SK-N-SH treated with all-trans-retinoic acid at 6 μM for 48 hours (cell line): ENCODE data around the gene DENND4C.

Source experiments
- ATAC-seq: fragments of 200-7000 bp; cut with Tn5 transposase; 3 replicates; pipeline ENCODE4 v1.9.1; 2020; ENCODE audit warnings: mild to moderate bottlenecking, moderate library complexity
- ARNTL ChIP-seq: fragments of 450-650 bp; formaldehyde crosslinking; IDR thresholded peaks from 2 replicates; pipeline ENCODE4 v1.5.0; 2020; ENCODE audit warnings: low read depth, mild to moderate bottlenecking, moderate library complexity, borderline replicate concordance
- BACH2 ChIP-seq: fragments of 250-450 bp; sonication (Bioruptor Pico); IDR thresholded peaks from 2 replicates; pipeline ENCODE4 v1.9.0; 2021; ENCODE audit warnings: mild to moderate bottlenecking, borderline replicate concordance
- CREB5 ChIP-seq: fragments of 250-450 bp; sonication (Bioruptor Pico); IDR thresholded peaks from 2 replicates; pipeline ENCODE4 v1.5.1; 2020; ENCODE audit warnings: low read depth, mild to moderate bottlenecking, moderate library complexity
- CSDC2 ChIP-seq: fragments of 250-450 bp; sonication (Bioruptor Pico); IDR thresholded peaks from 2 replicates; pipeline ENCODE4 v1.5.0; 2020; ENCODE audit warnings: mild to moderate bottlenecking, moderate library complexity
- CSRNP3 ChIP-seq: fragments of 250-450 bp; sonication (Bioruptor Pico); IDR thresholded peaks from 2 replicates; pipeline ENCODE4 v1.5.1; 2021; ENCODE audit warnings: mild to moderate bottlenecking, moderate library complexity
- GLIS3 ChIP-seq: fragments of 250-450 bp; sonication (Bioruptor Pico); IDR thresholded peaks from 2 replicates; pipeline ENCODE4 v1.5.0; 2020; ENCODE audit warnings: mild to moderate bottlenecking, moderate library complexity
- ISL1 ChIP-seq: fragments of 250-450 bp; sonication (Bioruptor Pico); IDR thresholded peaks from 2 replicates; pipeline ENCODE4 v2.1.2; 2022; ENCODE audit warnings: mild to moderate bottlenecking, moderate library complexity
- OSR1 ChIP-seq: fragments of 250-450 bp; sonication (Bioruptor Pico); IDR thresholded peaks from 2 replicates; pipeline ENCODE4 v1.8.0; 2022; ENCODE audit warnings: moderate library complexity, mild to moderate bottlenecking, inconsistent platforms
- PPARA ChIP-seq: fragments of 250-450 bp; sonication (Bioruptor Pico); IDR thresholded peaks from 2 replicates; pipeline ENCODE4 v1.5.0; 2020; ENCODE audit warnings: mild to moderate bottlenecking, borderline replicate concordance
- RARB ChIP-seq: fragments of 250-450 bp; sonication (Bioruptor Pico); IDR thresholded peaks from 2 replicates; pipeline ENCODE4 v1.8.0; 2021; ENCODE audit warnings: mild to moderate bottlenecking, moderate library complexity
- SNAI2 ChIP-seq: fragments of 250-450 bp; sonication (Bioruptor Pico); IDR thresholded peaks from 2 replicates; pipeline ENCODE4 v1.5.0; 2020; ENCODE audit warnings: mild to moderate bottlenecking, moderate library complexity
- TCF4 ChIP-seq: fragments of 250-450 bp; sonication (Bioruptor Pico); IDR thresholded peaks from 2 replicates; pipeline ENCODE4 v1.8.0; 2021; ENCODE audit warnings: mild to moderate bottlenecking, moderate library complexity, borderline replicate concordance
- TOX ChIP-seq: fragments of 250-450 bp; sonication (Bioruptor Pico); IDR thresholded peaks from 2 replicates; pipeline ENCODE4 v1.8.0; 2021; ENCODE audit warnings: mild to moderate bottlenecking, moderate library complexity, borderline replicate concordance
- TSHZ2 ChIP-seq: fragments of 250-450 bp; sonication (Bioruptor Pico); IDR thresholded peaks from 2 replicates; pipeline ENCODE4 v1.5.0; 2020; ENCODE audit warnings: mild to moderate bottlenecking, moderate library complexity
- ZFP3 ChIP-seq: fragments of 250-450 bp; sonication (Bioruptor Pico); IDR thresholded peaks from 2 replicates; pipeline ENCODE4 v1.5.0; 2020; ENCODE audit warnings: mild to moderate bottlenecking, moderate library complexity
- ZFP30 ChIP-seq: fragments of 450-650 bp; formaldehyde crosslinking; IDR thresholded peaks from 2 replicates; pipeline ENCODE4 v1.5.0; 2022; ENCODE audit warnings: mild to moderate bottlenecking, moderate library complexity
- ZNF565 ChIP-seq: fragments of 450-650 bp; formaldehyde crosslinking; conservative IDR thresholded peaks from 2 replicates; pipeline ENCODE4 v1.5.0; 2020; ENCODE audit warnings: low read depth, mild to moderate bottlenecking, moderate library complexity
- ZNF70 ChIP-seq: fragments of 450-650 bp; formaldehyde crosslinking; IDR thresholded peaks from 2 replicates; pipeline ENCODE4 v1.5.0; 2020; ENCODE audit warnings: mild to moderate bottlenecking, moderate library complexity
- ZNF8 ChIP-seq: fragments of 450-650 bp; formaldehyde crosslinking; IDR thresholded peaks from 2 replicates; pipeline ENCODE4 v1.5.0; 2020; ENCODE audit warnings: mild to moderate bottlenecking, moderate library complexity
- TF ChIP-seq, protein P1 (sequence below): fragments of 250-450 bp; sonication (Bioruptor Pico); IDR thresholded peaks from 2 replicates; pipeline ENCODE4 v1.8.0; 2020; ENCODE audit warnings: mild to moderate bottlenecking, moderate library complexity, borderline replicate concordance
- TF ChIP-seq, protein P2 (sequence below): fragments of 250-450 bp; sonication (Bioruptor Pico); IDR thresholded peaks from 2 replicates; pipeline ENCODE4 v1.8.0; 2021; ENCODE audit warnings: low read depth, mild to moderate bottlenecking, moderate library complexity, borderline replicate concordance

The DENND4C gene

GRCh38 chr9:19284729-19285128 is 54.2 kb downstream of the DENND4C start:
- no peak for ATAC-seq
- TF ChIP-seq ISL1 (CRISPR knock-in tag) = no peak
- no peak for TF ChIP-seq ZNF8 (CRISPR knock-in tag)
- TF ChIP-seq, protein P1, sequence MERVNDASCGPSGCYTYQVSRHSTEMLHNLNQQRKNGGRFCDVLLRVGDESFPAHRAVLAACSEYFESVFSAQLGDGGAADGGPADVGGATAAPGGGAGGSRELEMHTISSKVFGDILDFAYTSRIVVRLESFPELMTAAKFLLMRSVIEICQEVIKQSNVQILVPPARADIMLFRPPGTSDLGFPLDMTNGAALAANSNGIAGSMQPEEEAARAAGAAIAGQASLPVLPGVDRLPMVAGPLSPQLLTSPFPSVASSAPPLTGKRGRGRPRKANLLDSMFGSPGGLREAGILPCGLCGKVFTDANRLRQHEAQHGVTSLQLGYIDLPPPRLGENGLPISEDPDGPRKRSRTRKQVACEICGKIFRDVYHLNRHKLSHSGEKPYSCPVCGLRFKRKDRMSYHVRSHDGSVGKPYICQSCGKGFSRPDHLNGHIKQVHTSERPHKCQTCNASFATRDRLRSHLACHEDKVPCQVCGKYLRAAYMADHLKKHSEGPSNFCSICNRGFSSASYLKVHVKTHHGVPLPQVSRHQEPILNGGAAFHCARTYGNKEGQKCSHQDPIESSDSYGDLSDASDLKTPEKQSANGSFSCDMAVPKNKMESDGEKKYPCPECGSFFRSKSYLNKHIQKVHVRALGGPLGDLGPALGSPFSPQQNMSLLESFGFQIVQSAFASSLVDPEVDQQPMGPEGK (CRISPR knock-in tag) = no peak
- TF ChIP-seq ZFP3 = no peak
- TF ChIP-seq, protein P2, sequence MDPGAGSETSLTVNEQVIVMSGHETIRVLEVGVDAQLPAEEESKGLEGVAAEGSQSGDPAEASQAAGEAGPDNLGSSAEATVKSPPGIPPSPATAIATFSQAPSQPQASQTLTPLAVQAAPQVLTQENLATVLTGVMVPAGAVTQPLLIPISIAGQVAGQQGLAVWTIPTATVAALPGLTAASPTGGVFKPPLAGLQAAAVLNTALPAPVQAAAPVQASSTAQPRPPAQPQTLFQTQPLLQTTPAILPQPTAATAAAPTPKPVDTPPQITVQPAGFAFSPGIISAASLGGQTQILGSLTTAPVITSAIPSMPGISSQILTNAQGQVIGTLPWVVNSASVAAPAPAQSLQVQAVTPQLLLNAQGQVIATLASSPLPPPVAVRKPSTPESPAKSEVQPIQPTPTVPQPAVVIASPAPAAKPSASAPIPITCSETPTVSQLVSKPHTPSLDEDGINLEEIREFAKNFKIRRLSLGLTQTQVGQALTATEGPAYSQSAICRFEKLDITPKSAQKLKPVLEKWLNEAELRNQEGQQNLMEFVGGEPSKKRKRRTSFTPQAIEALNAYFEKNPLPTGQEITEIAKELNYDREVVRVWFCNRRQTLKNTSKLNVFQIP (CRISPR knock-in tag) = no peak
- no peak for TF ChIP-seq OSR1 (CRISPR knock-in tag)
- no peak for TF ChIP-seq CSRNP3
- TF ChIP-seq TSHZ2 = no peak
- TF ChIP-seq ZFP30 = no peak
- no peak for TF ChIP-seq RARB
- no peak for TF ChIP-seq ZNF565 (CRISPR knock-in tag)
- no peak for TF ChIP-seq CREB5
- no peak for TF ChIP-seq TOX (CRISPR knock-in tag)
- no peak for TF ChIP-seq TCF4 (CRISPR knock-in tag)
- TF ChIP-seq ARNTL = no peak
- no peak for TF ChIP-seq PPARA (CRISPR knock-in tag)
- no peak for TF ChIP-seq GLIS3
- TF ChIP-seq CSDC2 (CRISPR knock-in tag) = no peak
- TF ChIP-seq BACH2 (CRISPR knock-in tag) = no peak

DNA sequence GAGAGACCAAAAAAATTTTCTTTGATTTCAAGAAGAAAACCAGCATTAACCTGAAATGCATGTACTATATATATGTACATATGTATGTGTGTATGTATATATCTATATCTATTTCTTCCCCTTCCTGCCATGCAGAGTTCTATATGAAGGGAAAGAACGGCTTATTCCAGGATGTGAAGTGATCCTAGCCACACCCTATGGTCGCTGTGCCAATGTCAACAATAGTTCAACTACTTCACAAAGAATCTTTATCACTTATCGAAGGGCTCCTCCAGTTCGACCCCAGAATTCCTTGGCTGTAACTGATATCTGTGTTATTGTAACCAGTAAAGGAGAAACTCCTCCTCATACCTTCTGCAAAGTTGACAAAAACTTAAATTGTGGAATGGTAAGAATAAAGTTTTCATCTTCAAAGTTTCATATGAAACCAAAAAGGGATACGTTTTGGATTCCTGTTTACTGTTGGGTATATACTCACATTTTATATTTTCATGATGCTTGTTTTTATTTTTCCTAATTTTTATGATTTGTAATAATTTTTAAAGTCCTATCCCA is 56.2 kb downstream of the DENND4C start:
- TF ChIP-seq ZNF70 (CRISPR knock-in tag) (no peak), OSR1 (CRISPR knock-in tag) (no peak), ZNF565 (CRISPR knock-in tag) (no peak), SNAI2 (CRISPR knock-in tag) (no peak), TSHZ2 (no peak), BACH2 (CRISPR knock-in tag) (no peak), RARB (no peak), PPARA (CRISPR knock-in tag) (no peak), ZFP30 (no peak), GLIS3 (no peak), ARNTL (no peak)

More for the DNA sequence above, 56.2 kb downstream of the DENND4C start:
- ATAC-seq = no peak
